Common myeloid progenitor, CD34-positive (primary cell): ENCODE measurements around the gene QSER1.
"Not testable (repeated sequence)": the region's sequence is repeated elsewhere in the genome, so short reads cannot be mapped to it uniquely, and the experiment has no call there.

Experiments used
- CTCF ChIA-PET: fragments of 350-600 bp; sonication (Branson Sonifier 250); formaldehyde crosslinking; loops from one replicate; lab custom pipeline; 2021; ENCODE audit warnings: antibody characterized with exemption; lab: Charles Lee
- POLR2A ChIA-PET: fragments of 350-600 bp; sonication (Branson Sonifier 250); formaldehyde crosslinking; loops from one replicate; lab custom pipeline; 2021; ENCODE audit warnings: antibody characterized with exemption; lab: Charles Lee
- DNase-seq, 3 donors: peaks; one replicate each; pipeline versions ENCODE4 v3.0.0 to v3.0.0-alpha.2; 2013
- H3K27ac ChIP-seq, 2 experiments: 1 replicate in 1 of 2; 2 replicates in 1 of 2; pipeline ENCODE4 v1.7.0; 2013; ENCODE audit warnings: inconsistent platforms in 2 of 2, low read length in 2 of 2, mild to moderate bottlenecking in 2 of 2, low read depth in 1 of 2, moderate library complexity in 1 of 2; ENCODE audit not compliant: severe bottlenecking in 2 of 2, insufficient read depth in 1 of 2, poor library complexity in 1 of 2
- H3K27me3 ChIP-seq, 5 experiments: replicated peaks in 2 of 5; 1 replicate in 3 of 5; 2 replicates in 2 of 5; pipeline versions ENCODE4 v1.6.1 to v1.7.0; 2013; ENCODE audit warnings: low read length in 4 of 5, mild to moderate bottlenecking in 2 of 5, moderate library complexity in 2 of 5, inconsistent platforms in 1 of 5; ENCODE audit not compliant: insufficient read depth in 5 of 5, control insufficient read depth in 4 of 5
- H3K36me3 ChIP-seq, 4 experiments: 1 replicate in 2 of 4; 2 replicates in 2 of 4; pipeline versions ENCODE4 v1.6.1 to v1.7.0; 2013; ENCODE audit warnings: low read length in 3 of 4, control low read depth in 1 of 4, mild to moderate bottlenecking in 1 of 4; ENCODE audit not compliant: control insufficient read depth in 4 of 4, insufficient read depth in 4 of 4
- H3K4me1 ChIP-seq, 4 experiments: 1 replicate in 3 of 4; 2 replicates in 1 of 4; pipeline versions ENCODE4 v1.6.1 to v1.7.1; 2013; ENCODE audit warnings: low read length in 3 of 4, mild to moderate bottlenecking in 3 of 4, control low read depth in 1 of 4, inconsistent platforms in 1 of 4, moderate library complexity in 1 of 4; ENCODE audit not compliant: control insufficient read depth in 4 of 4, insufficient read depth in 4 of 4; ENCODE audit errors: control extremely low read depth in 1 of 4
- H3K4me3 ChIP-seq, 7 experiments: 1 replicate in 4 of 7; 2 replicates in 3 of 7; pipeline versions ENCODE4 v1.5.1 to v1.7.0; 2013; ENCODE audit warnings: mild to moderate bottlenecking in 7 of 7, low read length in 6 of 7, moderate library complexity in 6 of 7, inconsistent platforms in 2 of 7, low read depth in 2 of 7, control low read depth in 1 of 7; ENCODE audit not compliant: insufficient read depth in 4 of 7, control insufficient read depth in 1 of 7; ENCODE audit errors: extremely low read depth in 1 of 7
- H3K9me3 ChIP-seq, 5 experiments: 1 replicate in 4 of 5; 2 replicates in 1 of 5; pipeline versions ENCODE4 v1.6.1 to v1.7.1; 2013; ENCODE audit warnings: low read length in 4 of 5, mild to moderate bottlenecking in 2 of 5, inconsistent platforms in 1 of 5, low read depth in 1 of 5, moderate library complexity in 1 of 5; ENCODE audit not compliant: control insufficient read depth in 4 of 5, insufficient read depth in 2 of 5; ENCODE audit errors: control extremely low read depth in 1 of 5
- WGBS: methylation state at CpG from one replicate; pipeline ENCODE4 v1.1.5; 2013; ENCODE audit not compliant: insufficient coverage; 5-methylcytosine and 5-hydroxymethylcytosine counted together

The QSER1 gene

GRCh38 chr11:32858731-32859130 lies 33.9 kb upstream of the QSER1 start:
- WGBS: no CpG with 5 or more reads among the region's 1 CpG
- CTCF ChIA-PET: interaction anchor here (1.0 to 1.5 kb wide), 3 partner anchors 15 to 23 kb away, joined by 4 to 5 read pairs (median 4); no protein-coding TSS in a partner anchor
- POLR2A ChIA-PET: no interaction called here
- Histone ChIP-seq H3K27ac (no peak overlapping the region), H3K4me1 (no peaks in the 10 kb centered on the region), H3K27me3 (no peaks in the 10 kb centered on the region), H3K9me3 (no peaks in the 10 kb centered on the region), H3K4me3 (no peak overlapping the region), H3K36me3 (no peaks in the 10 kb centered on the region)
- DNase-seq: no peak

- H3K4me3 ChIP-seq: no peak overlapping the region
- no peaks in the 10 kb centered on the region for H3K4me1 ChIP-seq
- no peaks in the 10 kb centered on the region for H3K9me3 ChIP-seq
- 100% methylated on average over 3 of the region's 3 CpGs for WGBS
- no peak for DNase-seq
- ChIA-PET CTCF (interaction anchor here (1.2 to 2.2 kb wide), 2 partner anchors 11 to 25 kb away, joined by 3 to 5 read pairs; no protein-coding TSS in a partner anchor), POLR2A (no interaction called here)
- H3K36me3 ChIP-seq: no peaks in the 10 kb centered on the region
- no peaks in the 10 kb centered on the region for H3K27me3 ChIP-seq
- no peak overlapping the region for H3K27ac ChIP-seq
Observed at GRCh38 chr11:32861850-32862577, 30.6 kb upstream of the QSER1 start.

GRCh38 chr11:32864555-32864954 lies 28.1 kb upstream of the QSER1 start:
- H3K4me3 ChIP-seq: no peak overlapping the region
- ChIA-PET POLR2A (no interaction called here), CTCF (no interaction called here)
- H3K9me3 ChIP-seq: peaks cover 0 to 4% (median 0%) of the 10 kb centered on the region in 5 experiments
- H3K27ac ChIP-seq: no peak overlapping the region
- no peaks in the 10 kb centered on the region for H3K4me1 ChIP-seq
- no peak for DNase-seq
- H3K27me3 ChIP-seq: no peaks in the 10 kb centered on the region
- H3K36me3 ChIP-seq: no peaks in the 10 kb centered on the region

- no CpG with 5 or more reads among the region's 4 CpGs for WGBS
- H3K9me3 ChIP-seq, H3K27me3 ChIP-seq, DNase-seq, H3K36me3 ChIP-seq, H3K4me3 ChIP-seq, H3K27ac ChIP-seq, H3K4me1 ChIP-seq, POLR2A ChIA-PET: not testable (repeated sequence)
- CTCF ChIA-PET: interaction anchor here (0.8 kb wide), 1 partner anchor 15 kb away, joined by 3 read pairs; no protein-coding TSS in a partner anchor
Observed at GRCh38 chr11:32868752-32869151, 23.9 kb upstream of the QSER1 start.

- no peaks in the 10 kb centered on the region for H3K36me3 ChIP-seq
- no peaks in the 10 kb centered on the region for H3K27me3 ChIP-seq
- peak; percentile 26 to 59 (median 56) for DNase-seq
- peaks cover 0 to 7% (median 0%) of the 10 kb centered on the region in 5 experiments for H3K9me3 ChIP-seq
- ChIA-PET POLR2A (no interaction called here), CTCF (interaction anchor here (1.0 to 1.9 kb wide), 3 partner anchors 25 to 198 kb away, joined by 3 read pairs; no protein-coding TSS in a partner anchor)
- H3K4me3 ChIP-seq: no peak overlapping the region
- H3K27ac ChIP-seq: no peak overlapping the region
- WGBS: 59% methylated on average over 2 of the region's 2 CpGs
- H3K4me1 ChIP-seq: no peaks in the 10 kb centered on the region
Observed at GRCh38 chr11:32870676-32871075, 21.9 kb upstream of the QSER1 start.

- Histone ChIP-seq H3K27ac (no peak overlapping the region), H3K36me3 (no peaks in the 10 kb centered on the region), H3K4me1 (no peaks in the 10 kb centered on the region), H3K4me3 (no peak overlapping the region), H3K27me3 (no peaks in the 10 kb centered on the region), H3K9me3 (peaks cover 0 to 3% (median 0%) of the 10 kb centered on the region in 5 experiments)
- POLR2A ChIA-PET: interaction anchor here (0.6 kb wide), 1 partner anchor 48 kb away, joined by 3 read pairs; no protein-coding TSS in a partner anchor
- DNase-seq: no peak
- CTCF ChIA-PET: interaction anchor here (1.6 kb wide), 1 partner anchor 19 kb away, joined by 4 read pairs; no protein-coding TSS in a partner anchor
Observed at GRCh38 chr11:32874132-32874531, 18.5 kb upstream of the QSER1 start.

GRCh38 chr11:32881286-32881685 lies 11.3 kb upstream of the QSER1 start:
- no peak for DNase-seq
- CTCF ChIA-PET: interaction anchor here (0.8 to 1.9 kb wide), 3 partner anchors 11 to 72 kb away, joined by 3 to 4 read pairs (median 4); partner anchors contain the start of gene QSER1
- Histone ChIP-seq H3K4me3 (no peak overlapping the region), H3K9me3 (no peaks in the 10 kb centered on the region), H3K36me3 (no peaks in the 10 kb centered on the region), H3K4me1 (no peaks in the 10 kb centered on the region), H3K27me3 (no peaks in the 10 kb centered on the region), H3K27ac (no peak overlapping the region)
- WGBS: 71% methylated on average over 4 of the region's 4 CpGs
- POLR2A ChIA-PET: interaction anchor here (0.6 kb wide), 1 partner anchor 175 kb away, joined by 6 read pairs; no protein-coding TSS in a partner anchor
